ENCODE data around the gene MRTFA. TPM values are rescaled to one million over a fixed set of nuclear protein-coding genes. Genes with fewer than 3 reads are reported as not detected.
"Not testable (repeated sequence)": the region's sequence is repeated elsewhere in the genome, so short reads cannot be mapped to it uniquely, and the experiment has no call there.

Gene MRTFA
- total RNA-seq, 2 experiments from 2014 or later, result 44.1 to 45.5 TPM

- Mint-ChIP-seq H3K27me3 (no peaks in the 10 kb centered on the region), H3K9me3 (no peaks in the 10 kb centered on the region), H3K36me3 (peaks cover 4% of the 10 kb centered on the region), H3K4me1 (ENCODE audit: low read depth) (peaks cover 10% of the 10 kb centered on the region), H3K27ac (no peak overlapping the region), H3K4me3 (no peak overlapping the region)
- ChIA-PET POLR2A (interaction anchor here (0.6 kb wide), 1 partner anchor 30 kb away, joined by 3 read pairs; no protein-coding TSS in a partner anchor), CTCF (interaction anchor here (0.6 to 1.3 kb wide), 6 partner anchors 8 to 464 kb away, joined by 3 to 6 read pairs (median 3); no protein-coding TSS in a partner anchor)
- DNase-seq, result no peak
- intact Hi-C loops (cut with micrococcal nuclease), result no loop called here
Observed at GRCh38 chr22:40512426-40513136, 123.9 kb downstream of the MRTFA start.

- H3K4me3 Mint-ChIP-seq, result no peak overlapping the region
- no peaks in the 10 kb centered on the region for H3K9me3 Mint-ChIP-seq
- CTCF ChIA-PET, result interaction anchor here (1.2 kb wide), 1 partner anchor 32 kb away, joined by 3 read pairs; no protein-coding TSS in a partner anchor
- intact Hi-C loops (cut with micrococcal nuclease), result no loop called here
- H3K27me3 Mint-ChIP-seq, result no peaks in the 10 kb centered on the region
- no peak for DNase-seq
- H3K4me1 Mint-ChIP-seq (ENCODE audit: low read depth), result peaks cover 6% of the 10 kb centered on the region
- POLR2A ChIA-PET, result no interaction called here
- H3K27ac Mint-ChIP-seq, result no peak overlapping the region
- no peaks in the 10 kb centered on the region for H3K36me3 Mint-ChIP-seq
Observed at GRCh38 chr22:40511604-40512003, 124.9 kb downstream of the MRTFA start.

- Mint-ChIP-seq H3K27me3 (no peaks in the 10 kb centered on the region), H3K9me3 (no peaks in the 10 kb centered on the region), H3K27ac (no peak overlapping the region), H3K4me3 (no peak overlapping the region), H3K36me3 (no peaks in the 10 kb centered on the region), H3K4me1 (ENCODE audit: low read depth) (peaks cover 6% of the 10 kb centered on the region)
- intact Hi-C loops (cut with micrococcal nuclease), result no loop called here
- no peak for DNase-seq
- ChIA-PET CTCF (interaction anchor here (2.3 kb wide), 1 partner anchor 14 kb away, joined by 5 read pairs; no protein-coding TSS in a partner anchor), POLR2A (no interaction called here)
Observed at GRCh38 chr22:40510631-40511364, 125.7 kb downstream of the MRTFA start.

- Mint-ChIP-seq H3K9me3 (no peaks in the 10 kb centered on the region), H3K27ac (no peak overlapping the region), H3K27me3 (no peaks in the 10 kb centered on the region), H3K4me3 (no peak overlapping the region), H3K4me1 (ENCODE audit: low read depth) (peaks cover 12% of the 10 kb centered on the region), H3K36me3 (no peaks in the 10 kb centered on the region)
- ChIA-PET CTCF (interaction anchor here (0.7 to 2.3 kb wide), 4 partner anchors 16 to 136 kb away, joined by 3 to 6 read pairs (median 4); no protein-coding TSS in a partner anchor), POLR2A (no interaction called here)
- intact Hi-C loops (cut with micrococcal nuclease), result no loop called here
- no peak for DNase-seq
Observed at GRCh38 chr22:40509401-40510134, 127.0 kb downstream of the MRTFA start.

- H3K4me3 Mint-ChIP-seq; POLR2A ChIA-PET; DNase-seq; intact Hi-C loops (cut with micrococcal nuclease); H3K27ac Mint-ChIP-seq; H3K27me3 Mint-ChIP-seq; H3K36me3 Mint-ChIP-seq; H3K9me3 Mint-ChIP-seq: not testable (repeated sequence)
- CTCF ChIA-PET, result interaction anchor here (1.0 to 1.5 kb wide), 2 partner anchors 19 to 138 kb away, joined by 5 to 6 read pairs; no protein-coding TSS in a partner anchor
- peaks cover 16% of the 10 kb centered on the region for H3K4me1 Mint-ChIP-seq (ENCODE audit: low read depth)
Observed at GRCh38 chr22:40508046-40508445, 128.5 kb downstream of the MRTFA start.

GRCh38 chr22:40507491-40507890 lies 129.0 kb downstream of the MRTFA start:
- CTCF ChIA-PET, result interaction anchor here (1.5 kb wide), 1 partner anchor 25 kb away, joined by 3 read pairs; no protein-coding TSS in a partner anchor
- peaks cover 3% of the 10 kb centered on the region for H3K36me3 Mint-ChIP-seq
- POLR2A ChIA-PET, result interaction anchor here (1.1 kb wide), 1 partner anchor 45 kb away, joined by 3 read pairs; no protein-coding TSS in a partner anchor
- DNase-seq, result no peak
- peaks cover 20% of the 10 kb centered on the region for H3K4me1 Mint-ChIP-seq (ENCODE audit: low read depth)
- no peak overlapping the region for H3K27ac Mint-ChIP-seq
- no peaks in the 10 kb centered on the region for H3K27me3 Mint-ChIP-seq
- no peak overlapping the region for H3K4me3 Mint-ChIP-seq
- intact Hi-C loops (cut with micrococcal nuclease), result no loop called here
- H3K9me3 Mint-ChIP-seq, result no peaks in the 10 kb centered on the region

GRCh38 chr22:40506762-40507161 lies 129.8 kb downstream of the MRTFA start:
- no peak for DNase-seq
- CTCF ChIA-PET, result interaction anchor here (1.5 kb wide), 1 partner anchor 25 kb away, joined by 3 read pairs; no protein-coding TSS in a partner anchor
- intact Hi-C loops (cut with micrococcal nuclease), result no loop called here
- Mint-ChIP-seq H3K4me3 (no peak overlapping the region), H3K9me3 (no peaks in the 10 kb centered on the region), H3K4me1 (ENCODE audit: low read depth) (peaks cover 20% of the 10 kb centered on the region), H3K27ac (no peak overlapping the region), H3K36me3 (peaks cover 3% of the 10 kb centered on the region), H3K27me3 (no peaks in the 10 kb centered on the region)
- POLR2A ChIA-PET, result interaction anchor here (1.1 kb wide), 1 partner anchor 44 kb away, joined by 3 read pairs; no protein-coding TSS in a partner anchor

- Mint-ChIP-seq H3K4me1 (ENCODE audit: low read depth) (peaks cover 21% of the 10 kb centered on the region), H3K4me3 (no peak overlapping the region), H3K9me3 (no peaks in the 10 kb centered on the region), H3K27me3 (no peaks in the 10 kb centered on the region), H3K27ac (no peak overlapping the region), H3K36me3 (peaks cover 3% of the 10 kb centered on the region)
- ChIA-PET POLR2A (no interaction called here), CTCF (interaction anchor here (0.7 to 1.8 kb wide), 4 partner anchors 16 to 142 kb away, joined by 3 to 8 read pairs (median 4); no protein-coding TSS in a partner anchor)
- intact Hi-C loops (cut with micrococcal nuclease), result no loop called here
- DNase-seq, result no peak
Observed at GRCh38 chr22:40504285-40505249, 132.0 kb downstream of the MRTFA start.

GRCh38 chr22:40502919-40503318 lies 133.6 kb downstream of the MRTFA start:
- Mint-ChIP-seq H3K27ac (no peak overlapping the region), H3K9me3 (no peaks in the 10 kb centered on the region), H3K4me1 (ENCODE audit: low read depth) (peaks cover 28% of the 10 kb centered on the region), H3K36me3 (peaks cover 3% of the 10 kb centered on the region), H3K27me3 (no peaks in the 10 kb centered on the region), H3K4me3 (no peak overlapping the region)
- DNase-seq, result no peak
- CTCF ChIA-PET, result no interaction called here
- POLR2A ChIA-PET, result no interaction called here
- intact Hi-C loops (cut with micrococcal nuclease), result no loop called here

GRCh38 chr22:40500465-40500786 lies 136.1 kb downstream of the MRTFA start:
- H3K4me3 Mint-ChIP-seq; POLR2A ChIA-PET; H3K36me3 Mint-ChIP-seq; H3K9me3 Mint-ChIP-seq; intact Hi-C loops (cut with micrococcal nuclease); H3K27me3 Mint-ChIP-seq; DNase-seq; H3K27ac Mint-ChIP-seq; CTCF ChIA-PET: not testable (repeated sequence)
- H3K4me1 Mint-ChIP-seq (ENCODE audit: low read depth), result peaks cover 34% of the 10 kb centered on the region

- intact Hi-C loops (cut with micrococcal nuclease), result no loop called here
Observed at GRCh38 chr22:40499209-40499623, 137.3 kb downstream of the MRTFA start.

More at GRCh38 chr22:40499209-40499623, 137.3 kb downstream of the MRTFA start:
- H3K9me3 Mint-ChIP-seq, result no peaks in the 10 kb centered on the region
- no peak overlapping the region for H3K27ac Mint-ChIP-seq
- peaks cover 28% of the 10 kb centered on the region for H3K4me1 Mint-ChIP-seq (ENCODE audit: low read depth)
- POLR2A ChIA-PET, result no interaction called here
- H3K27me3 Mint-ChIP-seq, result no peaks in the 10 kb centered on the region
- peaks cover 3% of the 10 kb centered on the region for H3K36me3 Mint-ChIP-seq
- CTCF ChIA-PET, result interaction anchor here (1.0 to 1.4 kb wide), 3 partner anchors 63 to 739 kb away, joined by 3 to 5 read pairs (median 3); no protein-coding TSS in a partner anchor
- no peak for DNase-seq
- H3K4me3 Mint-ChIP-seq, result no peak overlapping the region

Measured in activated CD4-positive, alpha-beta memory T cell treated with anti-CD3 and anti-CD28 coated beads for 36 hours (primary cell).